ENCODE results near the gene FAM210A.

DNA sequence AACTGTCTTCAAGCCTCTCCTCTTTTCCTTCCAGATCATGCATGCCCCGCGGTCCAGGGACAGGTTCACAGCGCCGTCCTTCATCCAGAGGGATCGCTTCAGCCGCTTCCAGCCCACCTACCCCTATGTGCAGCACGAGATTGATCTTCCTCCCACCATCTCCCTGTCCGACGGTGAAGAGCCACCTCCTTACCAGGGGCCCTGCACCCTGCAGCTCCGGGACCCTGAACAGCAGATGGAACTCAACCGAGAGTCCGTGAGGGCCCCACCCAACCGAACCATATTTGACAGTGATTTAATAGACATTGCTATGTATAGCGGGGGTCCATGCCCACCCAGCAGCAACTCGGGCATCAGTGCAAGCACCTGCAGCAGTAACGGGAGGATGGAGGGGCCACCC lies 81.3 kb downstream of the FAM210A start:
- no peak for TF ChIP-seq POLR2A (IDR thresholded peaks at IDR 0.05)
- TF ChIP-seq, protein P1, sequence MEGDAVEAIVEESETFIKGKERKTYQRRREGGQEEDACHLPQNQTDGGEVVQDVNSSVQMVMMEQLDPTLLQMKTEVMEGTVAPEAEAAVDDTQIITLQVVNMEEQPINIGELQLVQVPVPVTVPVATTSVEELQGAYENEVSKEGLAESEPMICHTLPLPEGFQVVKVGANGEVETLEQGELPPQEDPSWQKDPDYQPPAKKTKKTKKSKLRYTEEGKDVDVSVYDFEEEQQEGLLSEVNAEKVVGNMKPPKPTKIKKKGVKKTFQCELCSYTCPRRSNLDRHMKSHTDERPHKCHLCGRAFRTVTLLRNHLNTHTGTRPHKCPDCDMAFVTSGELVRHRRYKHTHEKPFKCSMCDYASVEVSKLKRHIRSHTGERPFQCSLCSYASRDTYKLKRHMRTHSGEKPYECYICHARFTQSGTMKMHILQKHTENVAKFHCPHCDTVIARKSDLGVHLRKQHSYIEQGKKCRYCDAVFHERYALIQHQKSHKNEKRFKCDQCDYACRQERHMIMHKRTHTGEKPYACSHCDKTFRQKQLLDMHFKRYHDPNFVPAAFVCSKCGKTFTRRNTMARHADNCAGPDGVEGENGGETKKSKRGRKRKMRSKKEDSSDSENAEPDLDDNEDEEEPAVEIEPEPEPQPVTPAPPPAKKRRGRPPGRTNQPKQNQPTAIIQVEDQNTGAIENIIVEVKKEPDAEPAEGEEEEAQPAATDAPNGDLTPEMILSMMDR (IDR thresholded peaks at IDR 0.05) = no peak
